Measurements from ENCODE around the gene KCNS1.
"Not testable (repeated sequence)": the region's sequence is repeated elsewhere in the genome, so short reads cannot be mapped to it uniquely, and the experiment has no call there.

Gene KCNS1

GRCh38 chr20:45073221-45073620, 27.7 kb downstream of the KCNS1 start:
- no peak for DNase-seq

- no peak for DNase-seq
Observed at GRCh38 chr20:45072066-45072465, 28.9 kb downstream of the KCNS1 start.

- no peak for DNase-seq
Observed at GRCh38 chr20:45070932-45071632, 29.8 kb downstream of the KCNS1 start.

- no peak for DNase-seq
Observed at GRCh38 chr20:45069261-45069660, 31.7 kb downstream of the KCNS1 start.

GRCh38 chr20:45067558-45067957, 33.4 kb downstream of the KCNS1 start:
- DNase-seq = no peak

- DNase-seq = no peak
Observed at GRCh38 chr20:45067087-45067486, 33.8 kb downstream of the KCNS1 start.

GRCh38 chr20:45066372-45066771, 34.6 kb downstream of the KCNS1 start:
- no peak for DNase-seq

GRCh38 chr20:45064812-45065211, 36.1 kb downstream of the KCNS1 start:
- DNase-seq = no peak

- DNase-seq = not testable (repeated sequence)
Observed at GRCh38 chr20:45063107-45063506, 37.8 kb downstream of the KCNS1 start.

- no peak for DNase-seq
Observed at GRCh38 chr20:45061244-45061643, 39.7 kb downstream of the KCNS1 start.

GRCh38 chr20:45060294-45060693, 40.6 kb downstream of the KCNS1 start:
- DNase-seq = no peak

- DNase-seq = no peak
Observed at GRCh38 chr20:45059022-45059728, 41.8 kb downstream of the KCNS1 start.

GRCh38 chr20:45058168-45058850, 42.6 kb downstream of the KCNS1 start:
- DNase-seq = no peak

- no peak for DNase-seq
Observed at GRCh38 chr20:45056473-45057173, 44.3 kb downstream of the KCNS1 start.

- no peak for DNase-seq
Observed at GRCh38 chr20:45055056-45055455, 45.9 kb downstream of the KCNS1 start.

GRCh38 chr20:45053430-45054351, 47.2 kb downstream of the KCNS1 start:
- no peak for DNase-seq

- peak; percentile 19 for DNase-seq
Observed at GRCh38 chr20:45052698-45053429, 48.1 kb downstream of the KCNS1 start.

- DNase-seq = no peak
Observed at GRCh38 chr20:45051204-45052060, 49.5 kb downstream of the KCNS1 start.

- DNase-seq = peak; percentile 14
Observed at GRCh38 chr20:45049904-45050471, 50.9 kb downstream of the KCNS1 start.

GRCh38 chr20:45049438-45049837, 51.5 kb downstream of the KCNS1 start:
- no peak for DNase-seq
